ENCODE data around the gene RAET1G.
"Not testable (repeated sequence)": the region's sequence is repeated elsewhere in the genome, so short reads cannot be mapped to it uniquely, and the experiment has no call there.

The RAET1G gene

GRCh38 chr6:149933461-149933860 is 10.5 kb upstream of the RAET1G start:
- DNase-seq = no peak

GRCh38 chr6:149933036-149933435 is 10.1 kb upstream of the RAET1G start:
- DNase-seq = no peak

GRCh38 chr6:149931501-149931900 is 8.6 kb upstream of the RAET1G start:
- no peak for DNase-seq

- DNase-seq = no peak
Measured at GRCh38 chr6:149929422-149929821, 6.5 kb upstream of the RAET1G start.

GRCh38 chr6:149927025-149927424 is 4.1 kb upstream of the RAET1G start:
- not testable (repeated sequence) for DNase-seq

- DNase-seq = peak; percentile 76
Measured at GRCh38 chr6:149925974-149926777, 3.3 kb upstream of the RAET1G start.

- no peak for DNase-seq
Measured at GRCh38 chr6:149925253-149925973, 2.5 kb upstream of the RAET1G start.

GRCh38 chr6:149924933-149925252 is 2.0 kb upstream of the RAET1G start:
- DNase-seq = no peak

- DNase-seq = no peak
Measured at GRCh38 chr6:149924206-149924932, 1.4 kb upstream of the RAET1G start.

GRCh38 chr6:149923327-149923986 is 536 bp upstream of the RAET1G start:
- no peak for DNase-seq

- DNase-seq = not testable (repeated sequence)
Measured at GRCh38 chr6:149922091-149922490, 830 bp downstream of the RAET1G start.

GRCh38 chr6:149921361-149921760 is 1.6 kb downstream of the RAET1G start:
- no peak for DNase-seq

- no peak for DNase-seq
Measured at GRCh38 chr6:149919834-149920225, 3.1 kb downstream of the RAET1G start.

- not testable (repeated sequence) for DNase-seq
Measured at GRCh38 chr6:149919126-149919833, 3.6 kb downstream of the RAET1G start.

- no peak for DNase-seq
Measured at GRCh38 chr6:149918151-149918905, 4.6 kb downstream of the RAET1G start.

GRCh38 chr6:149917679-149918078 is 5.2 kb downstream of the RAET1G start:
- DNase-seq = no peak

- no peak for DNase-seq
Measured at GRCh38 chr6:149915970-149916865, 6.7 kb downstream of the RAET1G start.

GRCh38 chr6:149913540-149914240 is 9.2 kb downstream of the RAET1G start:
- no peak for DNase-seq

- DNase-seq = no peak
Measured at GRCh38 chr6:149913085-149913484, 9.8 kb downstream of the RAET1G start.

GRCh38 chr6:149912680-149913079 is 10.2 kb downstream of the RAET1G start:
- DNase-seq = not testable (repeated sequence)
